Measurements from ENCODE around the gene PRSS16.

PRSS16 gene

GRCh38 chr6:27288136-27289044, 40.9 kb downstream of the PRSS16 start:
- DNase-seq: no peak

- peak; percentile 80 for DNase-seq
Measured at GRCh38 chr6:27290065-27290849, 42.8 kb downstream of the PRSS16 start.

DNA sequence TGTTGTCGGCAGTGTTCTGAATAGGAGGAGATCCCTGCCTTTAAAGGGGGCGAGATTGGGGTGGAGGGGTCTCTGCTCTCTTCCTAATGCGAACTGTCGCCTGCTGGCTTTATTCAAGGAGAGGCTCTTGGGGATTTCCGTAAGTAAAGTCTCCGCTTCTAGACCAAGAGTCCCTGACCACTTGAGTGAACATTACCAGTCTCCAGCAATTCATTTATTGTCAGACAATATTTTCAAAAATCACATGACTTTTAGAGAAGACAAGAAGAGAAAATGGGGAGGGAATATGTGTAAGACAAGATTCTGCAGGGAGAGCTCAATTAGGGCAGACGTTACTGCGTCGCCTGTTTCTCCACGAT, 43.3 kb downstream of the PRSS16 start:
- DNase-seq: no peak

DNA sequence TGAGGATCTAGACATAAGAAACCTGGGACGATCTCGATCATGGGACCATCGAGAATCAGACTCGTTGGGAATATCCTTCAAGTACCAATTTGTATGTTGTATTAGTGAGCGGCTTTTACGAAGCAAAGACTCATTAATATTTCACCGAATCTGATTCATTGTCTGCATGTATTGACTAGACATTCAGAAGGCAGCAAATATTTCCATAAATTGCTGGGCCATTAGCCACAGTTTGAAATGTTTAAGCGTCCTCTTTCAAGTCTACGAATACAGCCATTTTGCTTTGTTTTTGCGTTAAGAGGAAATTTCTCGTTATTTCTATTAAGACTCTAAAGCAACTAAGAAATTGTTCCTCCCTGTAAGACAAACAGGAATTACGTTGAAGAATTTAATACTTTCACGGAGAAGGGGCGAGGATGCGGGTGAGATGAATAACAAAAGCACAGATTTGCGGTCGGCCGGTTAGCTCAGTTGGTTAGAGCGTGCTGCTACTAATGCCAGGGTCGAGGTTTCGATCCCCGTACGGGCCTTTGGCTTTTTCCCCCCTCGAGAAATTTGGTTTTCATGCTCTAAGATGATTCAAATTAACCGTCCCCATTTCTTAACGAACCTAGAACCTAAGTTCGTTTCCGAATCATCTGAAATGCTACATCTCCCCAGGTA, 46.1 kb downstream of the PRSS16 start:
- peak; percentile 63 for DNase-seq

GRCh38 chr6:27294409-27294808, 46.9 kb downstream of the PRSS16 start:
- DNase-seq: no peak

DNA sequence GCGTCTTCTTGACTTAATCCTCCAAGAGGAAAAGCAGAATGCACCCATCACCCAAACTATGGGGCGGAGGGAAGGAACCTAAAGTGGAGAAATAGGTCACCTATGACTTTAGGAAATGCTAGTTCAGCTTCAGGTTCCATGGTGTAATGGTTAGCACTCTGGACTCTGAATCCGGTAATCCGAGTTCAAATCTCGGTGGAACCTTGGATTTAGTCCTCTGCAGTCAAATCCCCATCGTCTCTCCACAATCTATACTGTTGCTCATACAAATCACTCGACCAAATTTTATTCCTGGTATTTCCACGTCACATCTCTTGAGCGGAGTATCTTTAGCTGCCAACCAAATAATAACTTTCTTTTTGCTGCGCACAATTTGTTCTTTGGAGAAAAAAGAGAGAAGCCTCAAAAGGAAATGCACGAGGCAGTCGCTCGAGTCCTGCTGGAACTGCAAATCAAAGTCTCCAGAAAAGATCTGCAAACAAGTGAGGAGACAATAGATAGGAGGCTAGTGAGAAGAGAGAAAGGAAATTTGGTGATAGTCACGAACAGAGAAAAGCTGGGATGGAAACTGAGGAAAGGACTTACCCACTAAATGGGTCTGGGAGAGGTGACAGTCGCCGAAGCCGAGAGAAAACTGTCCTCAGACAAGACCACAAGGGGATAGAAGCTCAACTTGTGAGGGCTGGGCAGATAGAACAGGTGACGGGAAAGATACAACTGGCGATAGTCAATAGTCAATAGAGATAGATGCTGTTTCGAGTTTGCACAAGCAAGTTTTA, 48.0 kb downstream of the PRSS16 start:
- DNase-seq: peak; percentile 78

- no peak for DNase-seq
Measured at GRCh38 chr6:27296106-27296783, 48.7 kb downstream of the PRSS16 start.

GRCh38 chr6:27297484-27297856, 50.0 kb downstream of the PRSS16 start:
- DNase-seq: no peak

- peak; percentile 75 for DNase-seq
Measured at GRCh38 chr6:27297857-27298730, 50.6 kb downstream of the PRSS16 start.

GRCh38 chr6:27303613-27304272, 56.2 kb downstream of the PRSS16 start:
- peak; percentile 56 for DNase-seq

All from activated CD4-positive, alpha-beta T cell treated with anti-CD3 and anti-CD28 coated beads, Interleukin-10, Interleukin-2, amounts not matched to agents 100 ng/mL and 50 ng/mL, durations not matched to agents 16 hours and 8 hours (primary cell).